ENCODE measurements around the gene EPB41.

DNA sequence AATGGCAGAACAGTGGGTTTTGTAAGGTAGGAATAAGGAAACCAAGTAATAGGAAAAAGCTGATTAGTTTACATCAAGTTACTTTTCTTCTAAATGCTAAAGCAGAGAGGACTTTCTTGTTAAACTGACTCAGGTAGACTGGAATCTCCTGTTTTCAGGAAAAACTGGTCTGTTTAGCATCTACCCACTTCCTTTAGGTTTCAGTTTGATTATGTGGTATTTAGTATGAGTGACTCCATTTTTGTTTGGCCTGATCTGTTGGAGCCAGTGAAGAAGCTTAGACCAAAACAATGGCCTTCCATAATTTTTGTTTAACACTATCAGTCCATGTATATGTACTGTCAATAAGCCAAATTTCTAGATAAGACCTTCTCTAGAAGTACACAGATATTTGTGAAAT, 88.4 kb downstream of the EPB41 start:
- no peak for TF ChIP-seq POLR2AphosphoS5 (IDR thresholded peaks at IDR 0.05; ENCODE audit: low read depth)
- TF ChIP-seq, protein P1, sequence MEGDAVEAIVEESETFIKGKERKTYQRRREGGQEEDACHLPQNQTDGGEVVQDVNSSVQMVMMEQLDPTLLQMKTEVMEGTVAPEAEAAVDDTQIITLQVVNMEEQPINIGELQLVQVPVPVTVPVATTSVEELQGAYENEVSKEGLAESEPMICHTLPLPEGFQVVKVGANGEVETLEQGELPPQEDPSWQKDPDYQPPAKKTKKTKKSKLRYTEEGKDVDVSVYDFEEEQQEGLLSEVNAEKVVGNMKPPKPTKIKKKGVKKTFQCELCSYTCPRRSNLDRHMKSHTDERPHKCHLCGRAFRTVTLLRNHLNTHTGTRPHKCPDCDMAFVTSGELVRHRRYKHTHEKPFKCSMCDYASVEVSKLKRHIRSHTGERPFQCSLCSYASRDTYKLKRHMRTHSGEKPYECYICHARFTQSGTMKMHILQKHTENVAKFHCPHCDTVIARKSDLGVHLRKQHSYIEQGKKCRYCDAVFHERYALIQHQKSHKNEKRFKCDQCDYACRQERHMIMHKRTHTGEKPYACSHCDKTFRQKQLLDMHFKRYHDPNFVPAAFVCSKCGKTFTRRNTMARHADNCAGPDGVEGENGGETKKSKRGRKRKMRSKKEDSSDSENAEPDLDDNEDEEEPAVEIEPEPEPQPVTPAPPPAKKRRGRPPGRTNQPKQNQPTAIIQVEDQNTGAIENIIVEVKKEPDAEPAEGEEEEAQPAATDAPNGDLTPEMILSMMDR (conservative IDR thresholded peaks at IDR 0.05; ENCODE audit: low read depth in 2 of 2) = no peak
- TF ChIP-seq, protein P2, sequence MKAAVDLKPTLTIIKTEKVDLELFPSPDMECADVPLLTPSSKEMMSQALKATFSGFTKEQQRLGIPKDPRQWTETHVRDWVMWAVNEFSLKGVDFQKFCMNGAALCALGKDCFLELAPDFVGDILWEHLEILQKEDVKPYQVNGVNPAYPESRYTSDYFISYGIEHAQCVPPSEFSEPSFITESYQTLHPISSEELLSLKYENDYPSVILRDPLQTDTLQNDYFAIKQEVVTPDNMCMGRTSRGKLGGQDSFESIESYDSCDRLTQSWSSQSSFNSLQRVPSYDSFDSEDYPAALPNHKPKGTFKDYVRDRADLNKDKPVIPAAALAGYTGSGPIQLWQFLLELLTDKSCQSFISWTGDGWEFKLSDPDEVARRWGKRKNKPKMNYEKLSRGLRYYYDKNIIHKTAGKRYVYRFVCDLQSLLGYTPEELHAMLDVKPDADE (IDR thresholded peaks at IDR 0.05) = no peak
- TF ChIP-seq, protein P3, sequence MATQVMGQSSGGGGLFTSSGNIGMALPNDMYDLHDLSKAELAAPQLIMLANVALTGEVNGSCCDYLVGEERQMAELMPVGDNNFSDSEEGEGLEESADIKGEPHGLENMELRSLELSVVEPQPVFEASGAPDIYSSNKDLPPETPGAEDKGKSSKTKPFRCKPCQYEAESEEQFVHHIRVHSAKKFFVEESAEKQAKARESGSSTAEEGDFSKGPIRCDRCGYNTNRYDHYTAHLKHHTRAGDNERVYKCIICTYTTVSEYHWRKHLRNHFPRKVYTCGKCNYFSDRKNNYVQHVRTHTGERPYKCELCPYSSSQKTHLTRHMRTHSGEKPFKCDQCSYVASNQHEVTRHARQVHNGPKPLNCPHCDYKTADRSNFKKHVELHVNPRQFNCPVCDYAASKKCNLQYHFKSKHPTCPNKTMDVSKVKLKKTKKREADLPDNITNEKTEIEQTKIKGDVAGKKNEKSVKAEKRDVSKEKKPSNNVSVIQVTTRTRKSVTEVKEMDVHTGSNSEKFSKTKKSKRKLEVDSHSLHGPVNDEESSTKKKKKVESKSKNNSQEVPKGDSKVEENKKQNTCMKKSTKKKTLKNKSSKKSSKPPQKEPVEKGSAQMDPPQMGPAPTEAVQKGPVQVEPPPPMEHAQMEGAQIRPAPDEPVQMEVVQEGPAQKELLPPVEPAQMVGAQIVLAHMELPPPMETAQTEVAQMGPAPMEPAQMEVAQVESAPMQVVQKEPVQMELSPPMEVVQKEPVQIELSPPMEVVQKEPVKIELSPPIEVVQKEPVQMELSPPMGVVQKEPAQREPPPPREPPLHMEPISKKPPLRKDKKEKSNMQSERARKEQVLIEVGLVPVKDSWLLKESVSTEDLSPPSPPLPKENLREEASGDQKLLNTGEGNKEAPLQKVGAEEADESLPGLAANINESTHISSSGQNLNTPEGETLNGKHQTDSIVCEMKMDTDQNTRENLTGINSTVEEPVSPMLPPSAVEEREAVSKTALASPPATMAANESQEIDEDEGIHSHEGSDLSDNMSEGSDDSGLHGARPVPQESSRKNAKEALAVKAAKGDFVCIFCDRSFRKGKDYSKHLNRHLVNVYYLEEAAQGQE (IDR thresholded peaks at IDR 0.05; ENCODE audit: unreplicated experiment) = no peak
- no peak for TF ChIP-seq CREB1 (CRISPR knock-in tag; IDR thresholded peaks at IDR 0.05; ENCODE audit: low read depth)
- TF ChIP-seq NANOG (IDR thresholded peaks at IDR 0.05; ENCODE audit: borderline replicate concordance) = no peak
- TF ChIP-seq EZH2 (IDR thresholded peaks at IDR 0.05; ENCODE audit: low read depth, unreplicated experiment) = no peak
- no peak for TF ChIP-seq EZH2phosphoT487 (IDR thresholded peaks at IDR 0.05; ENCODE audit: unreplicated experiment)
- no peak for TF ChIP-seq ZNF331 (CRISPR knock-in tag; IDR thresholded peaks at IDR 0.05; ENCODE audit: low read depth)
- no peak for TF ChIP-seq ZNF114 (CRISPR knock-in tag; IDR thresholded peaks at IDR 0.05)
